IgD-negative memory B cell (primary cell): ENCODE results near the gene INTS6. TPM values are rescaled to one million over a fixed set of nuclear protein-coding genes. Genes with fewer than 3 reads are reported as not detected.
"Not testable (repeated sequence)": the region's sequence is repeated elsewhere in the genome, so short reads cannot be mapped to it uniquely, and the experiment has no call there.

ENCODE experiments used
- H3K27ac Mint-ChIP-seq, 3 donors: one replicate each; pipeline ENCODE4 v1.8.0; 2020 to 2022; ENCODE audit warnings: mild to moderate bottlenecking in 3 of 3, mixed read lengths in 3 of 3, moderate library complexity in 1 of 3
- H3K27me3 Mint-ChIP-seq: one replicate; pipeline ENCODE4 v1.8.0; 2021; ENCODE audit warnings: mixed read lengths
- H3K36me3 Mint-ChIP-seq: one replicate; pipeline ENCODE4 v1.8.0; 2020; ENCODE audit warnings: mild to moderate bottlenecking, mixed read lengths
- H3K4me1 Mint-ChIP-seq, 3 donors: one replicate each; pipeline ENCODE4 v1.8.0; 2020 to 2022; ENCODE audit warnings: mixed read lengths in 3 of 3, mild to moderate bottlenecking in 1 of 3
- H3K4me3 Mint-ChIP-seq, 4 donors: one replicate each; pipeline ENCODE4 v1.8.0; 2020 to 2022; ENCODE audit warnings: mild to moderate bottlenecking in 4 of 4, mixed read lengths in 4 of 4, moderate library complexity in 3 of 4
- H3K9me3 Mint-ChIP-seq, 3 donors: one replicate each; pipeline ENCODE4 v1.8.0; 2020 to 2021; ENCODE audit warnings: mixed read lengths in 3 of 3, mild to moderate bottlenecking in 1 of 3
- polyA plus RNA-seq: library from polyadenylated mRNA; unstranded; fragments of 300-500 nt; fragmentation: Illumina TruSeq; gene quantifications from one replicate; pipeline ENCODE4 v1.2.3, GENCODE V29; 2021

INTS6 gene
- polyA plus RNA-seq, 1 donor from 2014 or later = 21.1 TPM

DNA sequence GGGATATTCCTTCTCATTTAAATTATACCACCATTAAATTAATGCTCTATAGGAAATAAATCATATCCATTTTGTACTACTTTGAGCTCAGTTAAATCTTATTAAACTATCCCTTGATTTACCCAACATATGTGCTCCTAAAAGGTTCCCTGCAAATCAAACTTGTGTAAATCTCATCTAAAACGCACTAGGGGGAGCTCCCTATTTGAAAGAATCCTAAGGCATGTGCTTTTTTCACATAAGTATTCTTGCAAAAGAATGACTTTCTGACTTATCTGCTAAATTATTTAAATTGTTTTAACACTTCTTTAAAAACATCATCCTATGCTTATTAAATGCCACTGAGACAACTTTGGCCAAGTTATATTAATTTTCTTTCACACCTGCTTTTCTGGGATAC is 7.9 kb downstream of the INTS6 start:
- Mint-ChIP-seq H3K9me3 (no peaks in the 10 kb centered on the region), H3K4me1 (peaks cover 5 to 20% (median 6%) of the 10 kb centered on the region in 3 donors), H3K27me3 (no peaks in the 10 kb centered on the region), H3K36me3 (peaks cover 4% of the 10 kb centered on the region), H3K27ac (peak overlapping the region in 1 of 3 donors; percentile 10), H3K4me3 (no peak overlapping the region)

DNA sequence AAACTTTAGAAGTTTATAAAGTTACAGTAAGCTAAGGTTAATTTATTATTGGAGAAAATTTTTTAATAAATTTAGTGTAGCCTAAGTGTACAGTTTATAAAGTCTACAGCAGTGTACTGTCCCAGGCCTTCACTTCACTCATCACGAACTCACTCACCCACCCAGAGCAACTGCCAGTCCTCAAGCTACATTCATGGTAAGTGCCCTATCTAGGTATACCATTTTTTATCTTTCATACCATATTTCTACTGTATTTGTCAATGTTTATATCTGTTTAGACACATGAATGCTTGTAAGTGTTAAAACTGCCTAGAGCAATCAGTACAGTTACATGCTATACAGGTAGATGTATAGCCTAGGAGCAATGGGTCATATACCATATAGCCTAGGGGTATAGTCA is 12.5 kb downstream of the INTS6 start:
- H3K36me3 Mint-ChIP-seq = peaks cover 2% of the 10 kb centered on the region
- H3K4me3 Mint-ChIP-seq = no peak overlapping the region
- no peaks in the 10 kb centered on the region for H3K27me3 Mint-ChIP-seq
- H3K9me3 Mint-ChIP-seq = no peaks in the 10 kb centered on the region
- H3K27ac Mint-ChIP-seq = no peak overlapping the region
- H3K4me1 Mint-ChIP-seq = peaks cover 0 to 10% (median 0%) of the 10 kb centered on the region in 3 donors

- Mint-ChIP-seq H3K36me3 (peaks cover 2% of the 10 kb centered on the region), H3K4me3 (no peak overlapping the region), H3K27me3 (no peaks in the 10 kb centered on the region), H3K9me3 (no peaks in the 10 kb centered on the region), H3K27ac (no peak overlapping the region), H3K4me1 (peaks cover 0 to 15% (median under 1%) of the 10 kb centered on the region in 3 donors)
These were observed 15.2 kb downstream of the INTS6 start for GRCh38 chr13:51437550-51438127.

GRCh38 chr13:51435002-51435578 is 17.7 kb downstream of the INTS6 start:
- no peak overlapping the region for H3K27ac Mint-ChIP-seq
- H3K4me1 Mint-ChIP-seq = peaks cover 3 to 15% (median 6%) of the 10 kb centered on the region in 3 donors
- H3K9me3 Mint-ChIP-seq = no peaks in the 10 kb centered on the region
- H3K36me3 Mint-ChIP-seq = no peaks in the 10 kb centered on the region
- no peak overlapping the region for H3K4me3 Mint-ChIP-seq
- no peaks in the 10 kb centered on the region for H3K27me3 Mint-ChIP-seq

DNA sequence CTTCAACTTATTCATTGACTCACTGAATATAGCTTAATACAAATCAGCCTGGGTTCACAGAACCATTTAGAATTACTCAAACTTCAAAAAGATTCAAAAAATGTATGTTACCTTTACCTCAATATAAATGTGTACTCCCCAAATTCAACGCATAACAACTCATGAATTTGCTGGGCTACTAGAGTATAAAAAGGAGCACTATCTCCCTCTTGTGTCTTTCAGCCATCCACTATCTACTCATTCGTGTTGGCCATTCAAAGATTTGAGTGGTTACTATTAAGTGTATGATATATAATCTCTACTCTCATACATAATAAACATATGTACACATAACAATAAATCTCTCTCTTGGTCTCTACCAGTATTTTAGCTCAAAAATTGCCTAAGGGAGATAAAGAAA is 20.3 kb downstream of the INTS6 start:
- Mint-ChIP-seq H3K4me1 (peaks cover 5 to 19% (median 8%) of the 10 kb centered on the region in 3 donors), H3K27ac (no peak overlapping the region), H3K4me3 (no peak overlapping the region), H3K27me3 (no peaks in the 10 kb centered on the region), H3K9me3 (no peaks in the 10 kb centered on the region), H3K36me3 (peaks cover 5% of the 10 kb centered on the region)

- Mint-ChIP-seq H3K9me3 (no peaks in the 10 kb centered on the region), H3K27ac (no peak overlapping the region), H3K36me3 (peaks cover 7% of the 10 kb centered on the region), H3K4me1 (peaks cover 20 to 36% (median 36%) of the 10 kb centered on the region in 3 donors), H3K27me3 (no peaks in the 10 kb centered on the region), H3K4me3 (no peak overlapping the region)
These were observed 25.9 kb downstream of the INTS6 start for GRCh38 chr13:51426982-51427381.

DNA sequence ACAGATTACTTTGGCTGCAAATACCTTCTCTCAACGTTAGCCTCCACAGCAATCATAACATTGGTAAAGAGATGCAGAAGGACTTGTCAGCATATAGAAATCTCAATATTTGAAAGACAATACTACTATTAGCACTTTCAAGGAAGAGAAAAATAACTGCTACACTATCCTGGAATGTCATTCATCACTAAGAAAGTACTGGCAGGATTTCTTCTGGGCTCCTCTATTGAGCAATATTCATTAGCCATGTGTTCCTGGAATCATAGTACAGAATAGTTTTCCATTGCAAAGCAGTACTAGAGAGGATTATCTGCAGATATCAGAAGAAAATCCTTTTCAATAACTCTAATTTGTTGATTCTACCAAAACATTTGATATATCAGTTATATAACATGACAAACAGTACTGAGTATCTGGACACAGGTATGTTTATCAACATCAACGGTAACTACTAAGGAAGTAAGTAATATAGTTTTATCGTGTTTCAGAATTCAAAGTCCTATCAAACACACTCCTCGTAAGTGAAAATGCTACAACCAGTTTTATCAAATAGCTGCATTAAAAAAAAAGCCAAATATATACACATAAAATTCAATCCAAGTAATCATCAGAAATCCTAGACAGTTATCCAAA is 27.3 kb downstream of the INTS6 start:
- H3K9me3 Mint-ChIP-seq = no peaks in the 10 kb centered on the region
- no peak overlapping the region for H3K27ac Mint-ChIP-seq

GRCh38 chr13:51423766-51424165 is 29.1 kb downstream of the INTS6 start:
- H3K36me3 Mint-ChIP-seq = peaks cover 7% of the 10 kb centered on the region
- H3K27ac Mint-ChIP-seq = no peak overlapping the region
- no peaks in the 10 kb centered on the region for H3K9me3 Mint-ChIP-seq
- H3K4me1 Mint-ChIP-seq = peaks cover 40 to 58% (median 54%) of the 10 kb centered on the region in 3 donors
- no peak overlapping the region for H3K4me3 Mint-ChIP-seq
- no peaks in the 10 kb centered on the region for H3K27me3 Mint-ChIP-seq

More for the DNA sequence above, 27.3 kb downstream of the INTS6 start:
- no peaks in the 10 kb centered on the region for H3K27me3 Mint-ChIP-seq
- peak overlapping the region in 1 of 4 donors; percentile 35 for H3K4me3 Mint-ChIP-seq
- peaks cover 7% of the 10 kb centered on the region for H3K36me3 Mint-ChIP-seq
- peaks cover 31 to 46% (median 45%) of the 10 kb centered on the region in 3 donors for H3K4me1 Mint-ChIP-seq

DNA sequence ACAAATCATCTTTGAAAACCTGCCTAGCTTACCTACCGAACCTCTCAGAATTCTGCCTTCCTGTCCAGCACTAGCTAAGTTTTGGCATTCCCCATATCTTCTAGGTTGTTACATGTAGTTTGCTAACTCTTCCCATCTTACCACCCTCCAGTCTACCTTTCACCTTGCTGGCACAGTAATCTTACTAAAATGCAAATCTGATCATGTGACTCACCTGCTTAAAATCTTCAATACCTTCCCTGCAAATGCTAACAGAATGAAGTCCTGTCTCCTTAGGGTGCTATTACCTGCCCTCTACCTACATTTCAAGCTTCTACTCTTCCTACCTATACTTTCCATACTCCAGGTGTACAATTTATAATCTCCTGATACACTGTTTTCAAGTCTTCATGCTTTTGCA is 30.4 kb downstream of the INTS6 start:
- Mint-ChIP-seq H3K4me1 (peaks cover 42 to 61% (median 50%) of the 10 kb centered on the region in 3 donors), H3K9me3 (no peaks in the 10 kb centered on the region), H3K4me3 (peak overlapping the region in 1 of 4 donors; percentile 67), H3K27me3 (no peaks in the 10 kb centered on the region), H3K36me3 (peaks cover 5% of the 10 kb centered on the region), H3K27ac (peak overlapping the region in 1 of 3 donors; percentile 5)

GRCh38 chr13:51420681-51421490 is 31.9 kb downstream of the INTS6 start:
- H3K9me3 Mint-ChIP-seq = no peaks in the 10 kb centered on the region
- peak overlapping the region; percentile 30 to 91 (median 86) for H3K27ac Mint-ChIP-seq
- H3K4me1 Mint-ChIP-seq = peaks cover 51 to 63% (median 55%) of the 10 kb centered on the region in 3 donors
- no peaks in the 10 kb centered on the region for H3K27me3 Mint-ChIP-seq
- H3K36me3 Mint-ChIP-seq = peaks cover 11% of the 10 kb centered on the region
- H3K4me3 Mint-ChIP-seq = peak overlapping the region; percentile 22 to 89 (median 68)

- Mint-ChIP-seq H3K36me3 (peaks cover 10% of the 10 kb centered on the region), H3K4me1 (peaks cover 54 to 60% (median 56%) of the 10 kb centered on the region in 3 donors), H3K27me3 (no peaks in the 10 kb centered on the region), H3K9me3 (peaks cover 0 to 1% (median 0%) of the 10 kb centered on the region in 3 donors), H3K27ac (peak overlapping the region; percentile 7 to 85 (median 40)), H3K4me3 (peak overlapping the region; percentile 30 to 89 (median 68))
These were observed 33.7 kb downstream of the INTS6 start for GRCh38 chr13:51419001-51419636.

DNA sequence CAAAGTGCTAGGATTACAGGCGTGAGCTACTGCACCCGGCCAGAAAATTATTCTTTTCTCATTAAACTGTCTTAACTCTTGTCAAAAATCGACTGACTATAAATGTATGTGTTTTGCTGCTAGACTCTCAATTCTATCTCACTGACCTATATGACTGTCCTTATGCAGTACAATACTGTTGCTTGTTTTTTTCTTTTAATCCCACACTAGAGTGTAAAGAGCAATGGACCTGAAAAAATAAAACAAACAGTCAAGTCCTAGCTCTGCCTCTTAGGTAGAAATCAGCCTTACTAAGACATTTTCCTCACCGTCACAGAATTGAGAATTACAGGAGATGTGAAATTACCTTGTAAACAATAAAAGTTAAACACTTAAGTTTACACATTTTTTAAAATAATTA is 35.1 kb downstream of the INTS6 start:
- peaks cover 54 to 64% (median 58%) of the 10 kb centered on the region in 3 donors for H3K4me1 Mint-ChIP-seq
- H3K27me3 Mint-ChIP-seq = no peaks in the 10 kb centered on the region
- peaks cover 14% of the 10 kb centered on the region for H3K36me3 Mint-ChIP-seq
- peaks cover 0 to 1% (median 0%) of the 10 kb centered on the region in 3 donors for H3K9me3 Mint-ChIP-seq
- no peak overlapping the region for H3K27ac Mint-ChIP-seq
- H3K4me3 Mint-ChIP-seq = no peak overlapping the region

GRCh38 chr13:51416107-51416506 is 36.7 kb downstream of the INTS6 start:
- H3K4me3 Mint-ChIP-seq = peak overlapping the region in 1 of 4 donors; percentile 63
- H3K36me3 Mint-ChIP-seq = peaks cover 14% of the 10 kb centered on the region

DNA sequence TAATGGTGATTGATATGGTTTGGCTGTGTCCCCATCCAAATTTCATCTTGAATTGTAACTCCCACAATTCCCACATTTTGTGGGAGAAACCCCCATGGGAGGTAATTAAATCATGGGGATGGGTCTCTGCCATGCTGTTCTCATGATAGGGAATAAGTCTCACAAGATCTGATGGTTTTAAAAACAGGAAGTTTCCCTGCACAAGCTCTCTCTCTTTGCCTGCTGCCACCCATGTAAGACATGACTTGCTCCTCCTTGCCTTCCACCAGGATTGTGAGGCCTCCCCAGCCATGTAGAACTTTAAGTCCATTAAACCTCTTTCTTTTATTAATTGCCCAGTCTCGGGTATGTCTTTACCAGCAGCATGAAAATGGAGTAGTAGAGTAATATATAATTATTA is 37.5 kb downstream of the INTS6 start:
- Mint-ChIP-seq H3K36me3 (peaks cover 14% of the 10 kb centered on the region), H3K4me3 (peak overlapping the region in 1 of 4 donors; percentile 47), H3K4me1 (peaks cover 38 to 46% (median 45%) of the 10 kb centered on the region in 3 donors)
- not testable (repeated sequence) for H3K27ac Mint-ChIP-seq, H3K9me3 Mint-ChIP-seq, H3K27me3 Mint-ChIP-seq

More at GRCh38 chr13:51416107-51416506, 36.7 kb downstream of the INTS6 start:
- peaks cover 0 to 1% (median 0%) of the 10 kb centered on the region in 3 donors for H3K9me3 Mint-ChIP-seq
- no peaks in the 10 kb centered on the region for H3K27me3 Mint-ChIP-seq
- H3K27ac Mint-ChIP-seq = peak overlapping the region in 1 of 3 donors; percentile 34
- peaks cover 42 to 51% (median 50%) of the 10 kb centered on the region in 3 donors for H3K4me1 Mint-ChIP-seq
